Measurements from ENCODE around the gene PRR7. TPM values are rescaled to one million over a fixed set of nuclear protein-coding genes. Genes with fewer than 3 reads are reported as not detected.

Gene PRR7
- total and polyA plus RNA-seq, 2 of the 13 experiments (the other 11 are each of a cell fraction or from before 2014, with no cell fraction given), result 4.8 to 5.0 TPM

GRCh38 chr5:177455036-177455660, 8.5 kb downstream of the PRR7 start (continued):
- TF ChIP-seq NR0B2 (CRISPR knock-in tag; IDR thresholded peaks at IDR 0.05) (peak; percentile 75), NFAT5 (CRISPR knock-in tag; IDR thresholded peaks at IDR 0.05) (no peak), ZNF891 (CRISPR knock-in tag; IDR thresholded peaks at IDR 0.05) (peak; percentile 35; the same call in 1 of the 2 replicates), CAMTA2 (CRISPR knock-in tag; IDR thresholded peaks at IDR 0.05; ENCODE audit: borderline replicate concordance) (peak; percentile 47; the same call in 1 of the 2 replicates), ZNF44 (CRISPR knock-in tag; IDR thresholded peaks at IDR 0.05) (0 out of 2 replicates have a peak, but pooled peaks have one; percentile 15), ZNF160 (CRISPR knock-in tag; IDR thresholded peaks at IDR 0.05) (0 out of 2 replicates have a peak, but pooled peaks have one; percentile 34), SMAD3 (CRISPR knock-in tag; IDR thresholded peaks at IDR 0.05) (0 out of 2 replicates have a peak, but pooled peaks have one; percentile 30), NFRKB (IDR thresholded peaks at IDR 0.05) (no peak), ZNF749 (CRISPR knock-in tag; IDR thresholded peaks at IDR 0.05; ENCODE audit: borderline replicate concordance) (peak; percentile 83; the same call in 1 of the 2 replicates), MYNN (CRISPR knock-in tag; IDR thresholded peaks at IDR 0.05; ENCODE audit: low read depth) (no peak), RBM39 (IDR thresholded peaks at IDR 0.05; ENCODE audit: low read depth, low read length, poor library complexity, severe bottlenecking) (no peak), MAF1 (CRISPR knock-in tag; IDR thresholded peaks at IDR 0.05; ENCODE audit: borderline replicate concordance) (peak; percentile 33; the same call in 1 of the 2 replicates), HMG20A (CRISPR knock-in tag; IDR thresholded peaks at IDR 0.05; ENCODE audit: borderline replicate concordance) (no peak), ZNF543 (CRISPR knock-in tag; IDR thresholded peaks at IDR 0.05) (0 out of 2 replicates have a peak, but pooled peaks have one; percentile 36), MLX (CRISPR knock-in tag; IDR thresholded peaks at IDR 0.05) (peak; percentile 27; the same call in 1 of the 2 replicates), HINFP (CRISPR knock-in tag; IDR thresholded peaks at IDR 0.05; ENCODE audit: low read depth) (peak; percentile 63; the same call in 1 of the 2 replicates)
- TF ChIP-seq, protein P1, sequence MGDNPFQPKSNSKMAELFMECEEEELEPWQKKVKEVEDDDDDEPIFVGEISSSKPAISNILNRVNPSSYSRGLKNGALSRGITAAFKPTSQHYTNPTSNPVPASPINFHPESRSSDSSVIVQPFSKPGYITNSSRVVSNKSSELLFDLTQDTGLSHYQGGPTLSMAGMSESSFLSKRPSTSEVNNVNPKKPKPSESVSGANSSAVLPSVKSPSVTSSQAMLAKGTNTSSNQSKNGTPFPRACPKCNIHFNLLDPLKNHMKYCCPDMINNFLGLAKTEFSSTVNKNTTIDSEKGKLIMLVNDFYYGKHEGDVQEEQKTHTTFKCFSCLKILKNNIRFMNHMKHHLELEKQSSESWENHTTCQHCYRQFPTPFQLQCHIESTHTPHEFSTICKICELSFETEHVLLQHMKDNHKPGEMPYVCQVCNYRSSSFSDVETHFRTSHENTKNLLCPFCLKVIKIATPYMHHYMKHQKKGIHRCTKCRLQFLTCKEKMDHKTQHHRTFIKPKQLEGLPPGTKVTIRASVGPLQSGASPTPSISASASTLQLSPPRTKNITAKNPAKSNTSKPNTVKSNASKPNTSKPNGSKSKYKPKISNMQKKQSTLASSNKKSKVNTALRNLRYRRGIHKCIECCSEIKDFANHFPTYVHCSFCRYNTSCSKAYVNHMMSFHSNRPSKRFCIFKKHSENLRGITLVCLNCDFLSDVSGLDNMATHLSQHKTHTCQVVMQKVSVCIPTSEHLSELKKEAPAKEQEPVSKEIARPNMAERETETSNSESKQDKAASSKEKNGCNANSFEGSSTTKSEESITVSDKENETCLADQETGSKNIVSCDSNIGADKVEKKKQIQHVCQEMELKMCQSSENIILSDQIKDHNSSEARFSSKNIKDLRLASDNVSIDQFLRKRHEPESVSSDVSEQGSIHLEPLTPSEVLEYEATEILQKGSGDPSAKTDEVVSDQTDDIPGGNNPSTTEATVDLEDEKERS (CRISPR knock-in tag; IDR thresholded peaks at IDR 0.05), result 0 out of 2 replicates have a peak, but pooled peaks have one; percentile 17

Data from HepG2 (cell line).